BJ (cell line): ENCODE results near the gene CASK. TPM values are rescaled to one million over a fixed set of nuclear protein-coding genes. Genes with fewer than 3 reads are reported as not detected.
A peak's percentile ranks its signal among the peaks of the same experiment; 100 is the strongest.

Source experiments
- CTCF ChIA-PET: fragments of 350-600 bp; formaldehyde crosslinking; extraction: SDS; loops from one replicate; lab custom pipeline; 2021; ENCODE audit warnings: antibody characterized with exemption, inconsistent platforms; lab: Yijun Ruan, JAX
- POLR2A ChIA-PET: fragments of 300-600 bp; sonication (Branson Sonifier 250); formaldehyde crosslinking; extraction: SDS; loops from one replicate; lab custom pipeline; 2021; ENCODE audit warnings: antibody characterized with exemption; lab: Charles Lee
- DNase-seq: peaks from one replicate; pipeline ENCODE4 v3.0.0-alpha.2; 2011; ENCODE audit warnings: low read depth
- H3K27me3 ChIP-seq: 2 replicates; pipeline ENCODE4 v1.6.0; 2011; ENCODE audit warnings: low read length; ENCODE audit not compliant: control insufficient read depth, insufficient read depth
- H3K36me3 ChIP-seq: 2 replicates; pipeline ENCODE4 v1.5.1; 2011; ENCODE audit warnings: low read length; ENCODE audit not compliant: control insufficient read depth, insufficient read depth
- H3K4me3 ChIP-seq: 2 replicates; pipeline ENCODE4 v1.5.1; 2011; ENCODE audit warnings: low read depth, mild to moderate bottlenecking, control low read depth, low read length
- polyA plus RNA-seq: library from polyadenylated mRNA; depleted of rRNA; stranded (reverse); fragments of >200 nt; gene quantifications from 2 replicates; pipeline ENCODE4 v1.2.3, GENCODE V29; 2011
- TF ChIP-seq, protein P1 (sequence below): IDR thresholded peaks from 2 replicates; pipeline ENCODE4 v1.5.1; 2011; ENCODE audit warnings: low read depth, mild to moderate bottlenecking, control low read depth, inconsistent platforms, low read length, moderate library complexity; ENCODE audit not compliant: insufficient read depth

Gene CASK
- polyA plus RNA-seq, 1 experiment: 12.3 TPM

DNA sequence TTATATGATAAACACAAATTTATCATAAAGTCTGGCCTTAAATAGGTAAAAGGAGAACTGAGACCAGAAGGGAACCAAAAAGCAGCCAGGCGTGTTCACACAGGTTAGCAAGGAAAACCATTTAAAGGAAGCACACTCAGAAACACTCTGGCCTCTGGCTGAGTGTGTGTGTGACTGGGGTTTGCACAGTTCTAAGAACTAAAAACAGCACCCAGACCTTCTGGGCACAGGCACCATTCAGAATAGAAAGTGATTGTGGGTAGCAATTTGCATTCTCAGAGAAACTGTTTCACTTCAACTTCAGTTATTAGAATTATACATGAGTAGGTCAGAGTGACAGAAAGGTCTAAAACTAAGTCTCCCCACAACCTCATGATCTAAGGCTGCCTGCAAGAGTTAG lies 189.4 kb downstream of the CASK start:
- ChIA-PET CTCF (no interaction called here), POLR2A (no interaction called here)
- Histone ChIP-seq H3K36me3 (no peaks in the 10 kb centered on the region), H3K4me3 (no peak overlapping the region), H3K27me3 (no peaks in the 10 kb centered on the region)
- TF ChIP-seq, protein P1, sequence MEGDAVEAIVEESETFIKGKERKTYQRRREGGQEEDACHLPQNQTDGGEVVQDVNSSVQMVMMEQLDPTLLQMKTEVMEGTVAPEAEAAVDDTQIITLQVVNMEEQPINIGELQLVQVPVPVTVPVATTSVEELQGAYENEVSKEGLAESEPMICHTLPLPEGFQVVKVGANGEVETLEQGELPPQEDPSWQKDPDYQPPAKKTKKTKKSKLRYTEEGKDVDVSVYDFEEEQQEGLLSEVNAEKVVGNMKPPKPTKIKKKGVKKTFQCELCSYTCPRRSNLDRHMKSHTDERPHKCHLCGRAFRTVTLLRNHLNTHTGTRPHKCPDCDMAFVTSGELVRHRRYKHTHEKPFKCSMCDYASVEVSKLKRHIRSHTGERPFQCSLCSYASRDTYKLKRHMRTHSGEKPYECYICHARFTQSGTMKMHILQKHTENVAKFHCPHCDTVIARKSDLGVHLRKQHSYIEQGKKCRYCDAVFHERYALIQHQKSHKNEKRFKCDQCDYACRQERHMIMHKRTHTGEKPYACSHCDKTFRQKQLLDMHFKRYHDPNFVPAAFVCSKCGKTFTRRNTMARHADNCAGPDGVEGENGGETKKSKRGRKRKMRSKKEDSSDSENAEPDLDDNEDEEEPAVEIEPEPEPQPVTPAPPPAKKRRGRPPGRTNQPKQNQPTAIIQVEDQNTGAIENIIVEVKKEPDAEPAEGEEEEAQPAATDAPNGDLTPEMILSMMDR: no peak
- DNase-seq: no peak

- no peaks in the 10 kb centered on the region for H3K36me3 ChIP-seq
- TF ChIP-seq, protein P1: no peak
- DNase-seq: no peak
- POLR2A ChIA-PET: no interaction called here
- no peaks in the 10 kb centered on the region for H3K27me3 ChIP-seq
- CTCF ChIA-PET: no interaction called here
- no peak overlapping the region for H3K4me3 ChIP-seq
Measured at GRCh38 chrX:41732260-41732659, 191.1 kb downstream of the CASK start.

DNA sequence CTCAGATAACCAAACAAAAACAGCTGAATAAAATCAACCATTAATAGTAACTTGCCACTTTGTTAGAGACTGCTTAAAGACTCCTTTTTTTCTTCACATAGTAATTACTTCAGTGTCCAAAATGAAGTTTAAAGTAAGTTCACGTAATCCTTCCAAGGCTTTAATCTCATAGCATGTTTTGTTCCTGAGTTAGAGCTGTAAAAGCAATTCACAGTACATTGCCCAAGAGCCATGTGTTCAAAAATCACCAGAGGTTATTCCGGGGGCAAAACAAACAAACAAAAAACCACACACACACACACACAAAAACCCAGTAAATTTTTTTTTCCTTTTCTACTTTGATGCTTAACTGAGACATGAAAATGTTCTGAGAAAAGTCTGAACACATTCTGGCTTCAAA lies 193.3 kb downstream of the CASK start:
- Histone ChIP-seq H3K4me3 (no peak overlapping the region), H3K27me3 (no peaks in the 10 kb centered on the region), H3K36me3 (no peaks in the 10 kb centered on the region)
- POLR2A ChIA-PET: no interaction called here
- DNase-seq: peak; percentile 9
- TF ChIP-seq, protein P1: no peak
- CTCF ChIA-PET: no interaction called here

GRCh38 chrX:41728125-41728524 lies 195.2 kb downstream of the CASK start:
- H3K27me3 ChIP-seq: no peaks in the 10 kb centered on the region
- no peak for DNase-seq
- CTCF ChIA-PET: no interaction called here
- TF ChIP-seq, protein P1: no peak
- no peak overlapping the region for H3K4me3 ChIP-seq
- POLR2A ChIA-PET: no interaction called here
- H3K36me3 ChIP-seq: no peaks in the 10 kb centered on the region

- TF ChIP-seq, protein P1: no peak
- H3K27me3 ChIP-seq: no peaks in the 10 kb centered on the region
- POLR2A ChIA-PET: no interaction called here
- DNase-seq: no peak
- CTCF ChIA-PET: no interaction called here
- no peak within 1 kb of the TSS for H3K4me3 ChIP-seq
- no peaks in the 10 kb centered on the region for H3K36me3 ChIP-seq
Measured at GRCh38 chrX:41723826-41724225, 199.5 kb downstream of the CASK start, which contains the start of gene GPR82. GPR82 (plus strand) TSS chrX:41724181; CDS start chrX:41727027, 2,846 bp downstream.
